KMS-11 (cell line): ENCODE measurements around the gene ACOXL.
"Not testable (repeated sequence)": the region's sequence is repeated elsewhere in the genome, so short reads cannot be mapped to it uniquely, and the experiment has no call there.

Experiments
- H2AFZ ChIP-seq: fragments of 200-600 bp; sonication (generic); 2 replicates; pipeline ENCODE4 v1.6.1; 2016; ENCODE audit warnings: antibody characterized with exemption, mixed run types, low read depth
- H3K27ac ChIP-seq: fragments of 200-600 bp; sonication (generic); 2 replicates; pipeline ENCODE4 v1.6.1; 2016; ENCODE audit warnings: mild to moderate bottlenecking, mixed run types
- H3K27me3 ChIP-seq: fragments of 200-600 bp; sonication (generic); 2 replicates; pipeline ENCODE4 v1.6.1; 2017; ENCODE audit warnings: mild to moderate bottlenecking, low read depth, mixed run types, moderate library complexity; ENCODE audit not compliant: insufficient read depth
- H3K36me3 ChIP-seq: fragments of 200-600 bp; sonication (generic); 2 replicates; pipeline ENCODE4 v1.6.1; 2017; ENCODE audit warnings: mild to moderate bottlenecking, mixed run types; ENCODE audit not compliant: insufficient read depth
- H3K4me1 ChIP-seq: fragments of 200-600 bp; sonication (generic); 2 replicates; pipeline ENCODE4 v1.6.1; 2016; ENCODE audit warnings: mild to moderate bottlenecking, low read depth, mixed run types; ENCODE audit not compliant: poor library complexity, severe bottlenecking
- H3K4me2 ChIP-seq: fragments of 200-600 bp; sonication (generic); 2 replicates; pipeline ENCODE4 v1.7.0; 2016; ENCODE audit warnings: mild to moderate bottlenecking, mixed run types
- H3K4me3 ChIP-seq: fragments of 200-600 bp; sonication (generic); IDR thresholded peaks from 2 replicates; pipeline ENCODE4 v1.6.1; 2017; ENCODE audit warnings: low read depth, low read length, mixed read lengths; ENCODE audit not compliant: insufficient read depth
- H3K79me2 ChIP-seq: fragments of 200-600 bp; sonication (generic); 2 replicates; pipeline ENCODE4 v1.6.1; 2016; ENCODE audit warnings: low read depth, mixed run types; ENCODE audit not compliant: insufficient read depth
- H3K9ac ChIP-seq: fragments of 200-600 bp; sonication (generic); 2 replicates; pipeline ENCODE4 v1.6.1; 2016; ENCODE audit warnings: mild to moderate bottlenecking, mixed run types
- H4K20me1 ChIP-seq: fragments of 200-600 bp; sonication (generic); 2 replicates; pipeline ENCODE4 v1.6.1; 2016; ENCODE audit warnings: mild to moderate bottlenecking, mixed run types; ENCODE audit not compliant: insufficient read depth
- CTCF ChIP-seq: fragments of 200-600 bp; sonication (generic); conservative IDR thresholded peaks from 2 replicates; pipeline ENCODE4 v1.6.1; 2017; ENCODE audit warnings: low read depth, mild to moderate bottlenecking, antibody characterized with exemption, low read length, moderate library complexity, mixed read lengths

Gene ACOXL

GRCh38 chr2:110690083-110690965 is 42.0 kb upstream of the ACOXL start:
- no peaks in the 10 kb centered on the region for H3K27me3 ChIP-seq
- H3K4me3 ChIP-seq, result no peak overlapping the region
- H3K27ac ChIP-seq, result no peak overlapping the region
- H3K4me2 ChIP-seq, result no peak overlapping the region
- H3K36me3 ChIP-seq, result no peaks in the 10 kb centered on the region
- no peak overlapping the region for H3K9ac ChIP-seq
- TF ChIP-seq CTCF, result no peak
- no peaks in the 10 kb centered on the region for H3K4me1 ChIP-seq
- H4K20me1 ChIP-seq, result no peaks in the 10 kb centered on the region
- no peak overlapping the region for H2AFZ ChIP-seq
- no peaks in the 10 kb centered on the region for H3K79me2 ChIP-seq

GRCh38 chr2:110691612-110692258 is 40.6 kb upstream of the ACOXL start:
- Histone ChIP-seq H2AFZ (no peak overlapping the region), H3K9ac (no peak overlapping the region), H3K27ac (no peak overlapping the region), H3K4me2 (no peak overlapping the region), H3K27me3 (no peaks in the 10 kb centered on the region), H3K36me3 (no peaks in the 10 kb centered on the region), H4K20me1 (no peaks in the 10 kb centered on the region), H3K4me1 (no peaks in the 10 kb centered on the region), H3K4me3 (no peak overlapping the region), H3K79me2 (no peaks in the 10 kb centered on the region)
- TF ChIP-seq CTCF, result no peak

- H3K4me3 ChIP-seq, H3K27ac ChIP-seq, H3K36me3 ChIP-seq, H3K4me2 ChIP-seq, H3K79me2 ChIP-seq, H3K27me3 ChIP-seq, H3K4me1 ChIP-seq, H3K9ac ChIP-seq, H4K20me1 ChIP-seq, H2AFZ ChIP-seq: not testable (repeated sequence)
Measured at GRCh38 chr2:110695146-110695898, 37.1 kb upstream of the ACOXL start.

- H3K9ac ChIP-seq, result not testable (repeated sequence)
Measured at GRCh38 chr2:110698253-110698652, 34.1 kb upstream of the ACOXL start.

GRCh38 chr2:110702514-110703380 is 29.6 kb upstream of the ACOXL start:
- H3K9ac ChIP-seq, result no peak overlapping the region
- no peaks in the 10 kb centered on the region for H4K20me1 ChIP-seq
- no peak overlapping the region for H3K27ac ChIP-seq
- H2AFZ ChIP-seq, result no peak overlapping the region
- H3K36me3 ChIP-seq, result no peaks in the 10 kb centered on the region
- H3K4me2 ChIP-seq, result no peak overlapping the region
- no peak overlapping the region for H3K4me3 ChIP-seq
- H3K79me2 ChIP-seq, result no peaks in the 10 kb centered on the region
- H3K4me1 ChIP-seq, result peaks cover 16% of the 10 kb centered on the region
- TF ChIP-seq CTCF, result no peak
- no peaks in the 10 kb centered on the region for H3K27me3 ChIP-seq

More at GRCh38 chr2:110698253-110698652, 34.1 kb upstream of the ACOXL start:
- not testable (repeated sequence) for H4K20me1 ChIP-seq, H3K27me3 ChIP-seq, H2AFZ ChIP-seq, H3K27ac ChIP-seq, H3K79me2 ChIP-seq, H3K4me2 ChIP-seq, H3K36me3 ChIP-seq, H3K4me3 ChIP-seq
- H3K4me1 ChIP-seq, result peaks cover 16% of the 10 kb centered on the region
